Suppressor macrophage treated with lipopolysaccharide for 4 hours (primary cell): ENCODE measurements around the gene CDC14C.

Experiments used
- DNase-seq: peaks from one replicate; pipeline ENCODE4 v3.0.0-alpha.2; 2020

The CDC14C gene

GRCh38 chr7:48976850-48977249 lies 52.5 kb downstream of the CDC14C start:
- DNase-seq: no peak
